Measurements from ENCODE around the gene NEU1. TPM values are rescaled to one million over a fixed set of nuclear protein-coding genes. Genes with fewer than 3 reads are reported as not detected.
"Not testable (repeated sequence)": the region's sequence is repeated elsewhere in the genome, so short reads cannot be mapped to it uniquely, and the experiment has no call there.

NEU1 gene
- total RNA-seq, 1 donor from 2014 or later = 46.9 TPM

DNA sequence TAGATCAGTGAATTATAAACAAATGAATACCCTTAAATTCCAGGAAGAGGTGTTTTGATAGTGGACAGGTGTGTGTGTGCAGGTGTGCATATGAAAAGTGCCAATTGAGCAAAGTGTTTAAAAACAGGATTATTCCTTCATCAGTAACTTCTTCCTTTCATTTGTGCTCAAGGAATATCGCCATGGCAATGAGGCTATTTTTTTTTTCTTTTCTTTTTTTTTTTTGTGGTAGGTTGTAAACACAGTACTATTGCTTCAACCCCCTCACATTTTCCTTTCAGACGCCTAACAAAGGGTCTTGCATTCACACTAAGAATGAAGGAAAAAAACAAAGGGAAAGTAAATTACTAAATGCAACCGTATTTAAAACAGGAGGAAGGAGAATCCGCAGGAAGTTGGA is 37.1 kb downstream of the NEU1 start:
- Mint-ChIP-seq H3K36me3 (peaks cover 7% of the 10 kb centered on the region), H3K27ac (peak overlapping the region; percentile 99), H3K27me3 (no peaks in the 10 kb centered on the region), H3K4me1 (ENCODE audit: unreplicated experiment) (peaks cover 53% of the 10 kb centered on the region), H3K9me3 (no peaks in the 10 kb centered on the region), H3K4me3 (peak overlapping the region; percentile 79)
- DNase-seq (ENCODE audit: extremely low spot score, unreplicated experiment) = no peak
- TF ChIP-seq CTCF (conservative IDR thresholded peaks at IDR 0.05) = no peak

GRCh38 chr6:31823592-31824196 is 38.9 kb downstream of the NEU1 start:
- DNase-seq (ENCODE audit: extremely low spot score, unreplicated experiment); H3K36me3 Mint-ChIP-seq; H3K9me3 Mint-ChIP-seq; H3K27me3 Mint-ChIP-seq: not testable (repeated sequence)
- H3K4me3 Mint-ChIP-seq = peak overlapping the region; percentile 63
- peaks cover 47% of the 10 kb centered on the region for H3K4me1 Mint-ChIP-seq (ENCODE audit: unreplicated experiment)
- H3K27ac Mint-ChIP-seq = peak overlapping the region; percentile 82

GRCh38 chr6:31822036-31822821 is 40.4 kb downstream of the NEU1 start:
- Mint-ChIP-seq H3K36me3 (peaks cover 4% of the 10 kb centered on the region), H3K4me1 (ENCODE audit: unreplicated experiment) (peaks cover 47% of the 10 kb centered on the region), H3K4me3 (peak overlapping the region; percentile 93), H3K9me3 (no peaks in the 10 kb centered on the region), H3K27me3 (no peaks in the 10 kb centered on the region), H3K27ac (peak overlapping the region; percentile 98)
- DNase-seq (ENCODE audit: extremely low spot score, unreplicated experiment) = no peak
- TF ChIP-seq CTCF (conservative IDR thresholded peaks at IDR 0.05) = no peak

GRCh38 chr6:31821301-31822035 is 41.2 kb downstream of the NEU1 start:
- Mint-ChIP-seq H3K9me3 (no peaks in the 10 kb centered on the region), H3K4me3 (peak overlapping the region; percentile 93), H3K36me3 (peaks cover 4% of the 10 kb centered on the region), H3K27me3 (no peaks in the 10 kb centered on the region), H3K27ac (peak overlapping the region; percentile 98), H3K4me1 (ENCODE audit: unreplicated experiment) (peaks cover 40% of the 10 kb centered on the region)
- no peak for DNase-seq (ENCODE audit: extremely low spot score, unreplicated experiment)
- no peak for TF ChIP-seq CTCF (conservative IDR thresholded peaks at IDR 0.05)

DNA sequence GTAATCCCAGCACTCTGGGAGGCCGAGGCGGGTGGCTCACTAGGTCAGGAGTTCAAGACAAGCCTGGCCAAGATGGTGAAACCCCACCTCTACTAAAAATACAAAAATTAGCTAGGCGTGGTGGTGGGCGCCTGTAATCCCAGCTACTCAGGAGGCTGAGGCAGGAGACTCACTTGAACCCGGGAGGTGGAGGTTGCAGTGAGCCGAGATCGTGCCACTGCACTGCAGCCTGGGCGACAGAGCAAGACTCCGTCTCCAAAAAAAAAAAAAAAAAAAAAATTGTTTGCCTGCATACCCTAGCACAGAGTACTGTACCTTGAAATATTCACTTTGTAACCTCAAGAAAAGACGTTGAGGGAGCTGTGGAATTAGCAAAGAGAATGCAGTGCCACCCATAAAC is 42.2 kb downstream of the NEU1 start:
- not testable (repeated sequence) for H3K9me3 Mint-ChIP-seq; DNase-seq (ENCODE audit: extremely low spot score, unreplicated experiment); H3K36me3 Mint-ChIP-seq; H3K27me3 Mint-ChIP-seq
- Mint-ChIP-seq H3K27ac (peak overlapping the region; percentile 98), H3K4me1 (ENCODE audit: unreplicated experiment) (peaks cover 35% of the 10 kb centered on the region), H3K4me3 (peak overlapping the region; percentile 93)

- Mint-ChIP-seq H3K4me1 (ENCODE audit: unreplicated experiment) (peaks cover 30% of the 10 kb centered on the region), H3K27ac (peak overlapping the region; percentile 64), H3K36me3 (peaks cover 4% of the 10 kb centered on the region)
These were observed 42.7 kb downstream of the NEU1 start for GRCh38 chr6:31819871-31820299.

GRCh38 chr6:31817929-31818511 is 44.6 kb downstream of the NEU1 start:
- peak overlapping the region; percentile 9 for H3K27ac Mint-ChIP-seq
- H3K36me3 Mint-ChIP-seq; H3K9me3 Mint-ChIP-seq; H3K27me3 Mint-ChIP-seq; DNase-seq (ENCODE audit: extremely low spot score, unreplicated experiment): not testable (repeated sequence)
- peak overlapping the region; percentile 52 for H3K4me3 Mint-ChIP-seq
- H3K4me1 Mint-ChIP-seq (ENCODE audit: unreplicated experiment) = peaks cover 22% of the 10 kb centered on the region

More at GRCh38 chr6:31819871-31820299, 42.7 kb downstream of the NEU1 start:
- Mint-ChIP-seq H3K9me3 (no peaks in the 10 kb centered on the region), H3K4me3 (peak overlapping the region; percentile 65), H3K27me3 (no peaks in the 10 kb centered on the region)
- TF ChIP-seq CTCF (conservative IDR thresholded peaks at IDR 0.05) = no peak
- no peak for DNase-seq (ENCODE audit: extremely low spot score, unreplicated experiment)

DNA sequence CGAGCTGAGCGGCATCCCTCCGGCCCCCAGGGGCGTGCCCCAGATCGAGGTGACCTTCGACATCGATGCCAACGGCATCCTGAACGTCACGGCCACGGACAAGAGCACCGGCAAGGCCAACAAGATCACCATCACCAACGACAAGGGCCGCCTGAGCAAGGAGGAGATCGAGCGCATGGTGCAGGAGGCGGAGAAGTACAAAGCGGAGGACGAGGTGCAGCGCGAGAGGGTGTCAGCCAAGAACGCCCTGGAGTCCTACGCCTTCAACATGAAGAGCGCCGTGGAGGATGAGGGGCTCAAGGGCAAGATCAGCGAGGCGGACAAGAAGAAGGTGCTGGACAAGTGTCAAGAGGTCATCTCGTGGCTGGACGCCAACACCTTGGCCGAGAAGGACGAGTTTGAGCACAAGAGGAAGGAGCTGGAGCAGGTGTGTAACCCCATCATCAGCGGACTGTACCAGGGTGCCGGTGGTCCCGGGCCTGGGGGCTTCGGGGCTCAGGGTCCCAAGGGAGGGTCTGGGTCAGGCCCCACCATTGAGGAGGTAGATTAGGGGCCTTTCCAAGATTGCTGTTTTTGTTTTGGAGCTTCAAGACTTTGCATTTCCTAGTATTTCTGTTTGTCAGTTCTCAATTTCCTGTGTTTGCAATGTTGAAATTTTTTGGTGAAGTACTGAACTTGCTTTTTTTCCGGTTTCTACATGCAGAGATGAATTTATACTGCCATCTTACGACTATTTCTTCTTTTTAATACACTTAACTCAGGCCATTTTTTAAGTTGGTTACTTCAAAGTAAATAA is 45.3 kb downstream of the NEU1 start:
- not testable (repeated sequence) for H3K9me3 Mint-ChIP-seq; DNase-seq (ENCODE audit: extremely low spot score, unreplicated experiment); H3K36me3 Mint-ChIP-seq; H3K27me3 Mint-ChIP-seq
- Mint-ChIP-seq H3K4me3 (peak overlapping the region; percentile 52), H3K4me1 (ENCODE audit: unreplicated experiment) (peaks cover 15% of the 10 kb centered on the region), H3K27ac (peak overlapping the region; percentile 9)

All from type B pancreatic cell (in vitro differentiated cells).